ENCODE data around the gene CTRB2. TPM values are rescaled to one million over a fixed set of nuclear protein-coding genes. Genes with fewer than 3 reads are reported as not detected.
"Not testable (repeated sequence)": the region's sequence is repeated elsewhere in the genome, so short reads cannot be mapped to it uniquely, and the experiment has no call there.

CTRB2 gene
- total RNA-seq, 1 experiment from 2014 or later: not detected

DNA sequence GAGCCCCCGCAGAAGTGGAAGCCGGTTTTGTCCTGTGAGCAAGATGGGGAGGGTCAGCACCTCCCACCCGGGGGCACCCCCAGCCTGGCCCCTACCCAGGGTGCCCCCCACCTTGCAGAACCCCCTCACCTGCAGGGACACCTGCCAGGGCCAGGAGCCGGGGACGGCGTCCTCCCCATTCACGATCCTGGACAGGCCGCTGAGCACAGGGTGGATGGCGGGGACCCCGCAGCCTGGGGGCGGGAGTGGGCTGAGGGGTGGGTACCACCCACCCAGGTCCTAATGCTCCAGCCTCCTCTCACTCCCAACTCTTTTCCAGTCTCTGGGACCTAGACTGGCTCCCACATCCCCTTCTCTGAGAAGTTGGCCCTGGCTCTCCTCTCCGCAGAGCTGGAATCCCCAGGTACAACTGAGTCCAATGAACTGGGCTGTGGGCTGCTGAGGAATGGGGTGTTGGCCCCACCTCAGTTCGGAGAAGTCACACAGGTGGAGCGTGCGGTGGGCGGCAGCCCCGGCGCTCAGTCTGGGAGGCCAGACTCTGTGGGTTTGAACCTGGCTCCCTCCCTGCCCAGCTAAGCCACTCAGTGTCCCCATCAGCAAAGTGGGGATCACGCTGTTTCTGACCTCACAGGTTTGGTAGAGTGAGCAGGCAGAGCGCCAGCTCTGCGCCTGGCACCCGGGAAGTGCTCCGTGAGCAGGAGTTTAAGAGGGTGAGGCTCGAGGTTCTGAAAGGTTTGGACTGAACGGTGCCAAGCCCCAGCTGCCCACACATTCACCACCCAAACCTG lies 806 bp downstream of the CTRB2 start:
- H2AFZ ChIP-seq (ENCODE audit: low read length); H3K4me2 ChIP-seq (ENCODE audit: low read depth, low read length, poor library complexity, severe bottlenecking); H4K20me1 ChIP-seq (ENCODE audit: insufficient read depth, low read depth, low read length); H3K9ac ChIP-seq (ENCODE audit: low read length); H3K36me3 ChIP-seq (ENCODE audit: insufficient read depth, low read length); H3K27me3 ChIP-seq (ENCODE audit: low read length); H3K9me3 ChIP-seq (ENCODE audit: low read length); H3K27ac ChIP-seq (ENCODE audit: low read length); H3K4me3 ChIP-seq (ENCODE audit: low read length); DNase-seq; H3K9me2 ChIP-seq (replicated peaks; ENCODE audit: insufficient read depth, low read length); H3K79me2 ChIP-seq (ENCODE audit: low read length); H3K4me1 ChIP-seq (ENCODE audit: low read length): not testable (repeated sequence)

DNA sequence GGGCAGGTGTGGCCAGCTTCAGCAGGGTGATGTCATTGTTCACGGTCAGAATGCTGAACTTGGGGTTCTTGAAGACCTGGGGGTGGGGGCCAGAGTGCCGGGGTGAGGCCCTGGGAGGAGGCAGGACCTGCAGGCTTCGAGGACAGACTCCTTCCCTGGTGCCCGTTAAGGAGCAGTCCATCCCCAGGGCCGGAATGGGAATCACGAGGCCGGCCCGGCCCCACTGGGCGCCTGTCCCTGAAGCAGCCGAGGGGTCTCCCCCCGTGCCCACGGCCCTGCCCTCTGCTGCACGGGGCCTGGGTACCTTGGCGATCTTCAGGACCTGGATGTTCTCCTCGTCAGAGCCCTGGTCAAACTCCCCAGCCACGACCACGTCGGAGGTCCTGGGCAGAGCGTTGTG lies 1.5 kb downstream of the CTRB2 start:
- H4K20me1 ChIP-seq (ENCODE audit: insufficient read depth, low read depth, low read length); H3K9ac ChIP-seq (ENCODE audit: low read length); H3K79me2 ChIP-seq (ENCODE audit: low read length); H3K27me3 ChIP-seq (ENCODE audit: low read length); DNase-seq; H3K4me1 ChIP-seq (ENCODE audit: low read length); H3K27ac ChIP-seq (ENCODE audit: low read length); H3K4me3 ChIP-seq (ENCODE audit: low read length); H3K9me3 ChIP-seq (ENCODE audit: low read length); H3K9me2 ChIP-seq (replicated peaks; ENCODE audit: insufficient read depth, low read length); H3K4me2 ChIP-seq (ENCODE audit: low read depth, low read length, poor library complexity, severe bottlenecking); H3K36me3 ChIP-seq (ENCODE audit: insufficient read depth, low read length); H2AFZ ChIP-seq (ENCODE audit: low read length): not testable (repeated sequence)

DNA sequence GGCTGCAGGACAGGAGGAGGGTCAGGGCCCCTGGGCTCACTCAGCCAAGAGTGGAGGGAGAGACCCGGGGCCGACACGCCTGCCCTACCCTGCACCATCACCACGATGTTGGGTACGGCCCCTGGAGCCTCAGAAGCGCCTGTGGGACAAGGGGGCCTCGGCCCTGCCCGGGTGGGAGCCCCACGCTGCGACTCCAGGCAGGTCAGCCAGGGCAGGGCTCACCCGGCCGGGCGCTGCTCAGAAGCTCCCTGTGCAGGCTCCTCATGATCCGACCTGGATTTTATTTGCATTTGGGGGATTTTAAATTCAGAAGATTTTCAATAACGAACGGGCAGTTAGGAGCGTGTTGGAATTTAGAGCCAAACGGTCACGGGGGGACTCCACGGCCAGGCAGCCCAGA lies 2.1 kb downstream of the CTRB2 start:
- not testable (repeated sequence) for DNase-seq; H3K27ac ChIP-seq (ENCODE audit: low read length); H3K4me1 ChIP-seq (ENCODE audit: low read length); H2AFZ ChIP-seq (ENCODE audit: low read length); H3K4me2 ChIP-seq (ENCODE audit: low read depth, low read length, poor library complexity, severe bottlenecking); H3K4me3 ChIP-seq (ENCODE audit: low read length); H3K79me2 ChIP-seq (ENCODE audit: low read length); H3K27me3 ChIP-seq (ENCODE audit: low read length); H3K9ac ChIP-seq (ENCODE audit: low read length); H3K9me3 ChIP-seq (ENCODE audit: low read length); H4K20me1 ChIP-seq (ENCODE audit: insufficient read depth, low read depth, low read length); H3K9me2 ChIP-seq (replicated peaks; ENCODE audit: insufficient read depth, low read length); H3K36me3 ChIP-seq (ENCODE audit: insufficient read depth, low read length)

DNA sequence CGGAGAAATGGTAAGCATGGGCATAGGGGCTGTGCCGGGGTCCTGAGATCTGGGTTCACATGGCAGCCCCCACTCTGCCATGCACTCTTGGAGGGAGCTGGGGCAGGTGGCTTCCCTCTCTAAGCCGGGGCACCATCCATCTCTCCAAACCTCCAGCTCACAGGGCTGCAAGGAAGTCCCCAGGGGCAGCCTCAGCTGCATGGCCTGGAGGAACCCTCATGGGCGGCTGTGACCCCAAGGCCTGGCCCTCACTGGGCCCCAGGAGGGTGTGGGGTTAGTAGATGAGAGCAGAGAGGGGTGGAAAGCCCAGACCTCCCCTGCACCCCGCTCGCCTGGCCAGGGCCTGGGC lies 2.6 kb downstream of the CTRB2 start:
- Histone ChIP-seq H3K4me1 (ENCODE audit: low read length) (peaks cover 6% of the 10 kb centered on the region), H3K27me3 (ENCODE audit: low read length) (no peaks in the 10 kb centered on the region), H3K79me2 (ENCODE audit: low read length) (no peaks in the 10 kb centered on the region), H3K9me2 (replicated peaks; ENCODE audit: insufficient read depth, low read length) (no peaks in the 10 kb centered on the region), H3K36me3 (ENCODE audit: insufficient read depth, low read length) (no peaks in the 10 kb centered on the region), H3K4me3 (ENCODE audit: low read length) (no peak overlapping the region), H3K9me3 (ENCODE audit: low read length) (no peaks in the 10 kb centered on the region), H3K9ac (ENCODE audit: low read length) (no peak overlapping the region), H4K20me1 (ENCODE audit: insufficient read depth, low read depth, low read length) (no peaks in the 10 kb centered on the region), H3K27ac (ENCODE audit: low read length) (no peak overlapping the region), H2AFZ (ENCODE audit: low read length) (no peak overlapping the region), H3K4me2 (ENCODE audit: low read depth, low read length, poor library complexity, severe bottlenecking) (no peak overlapping the region)
- DNase-seq: no peak

DNA sequence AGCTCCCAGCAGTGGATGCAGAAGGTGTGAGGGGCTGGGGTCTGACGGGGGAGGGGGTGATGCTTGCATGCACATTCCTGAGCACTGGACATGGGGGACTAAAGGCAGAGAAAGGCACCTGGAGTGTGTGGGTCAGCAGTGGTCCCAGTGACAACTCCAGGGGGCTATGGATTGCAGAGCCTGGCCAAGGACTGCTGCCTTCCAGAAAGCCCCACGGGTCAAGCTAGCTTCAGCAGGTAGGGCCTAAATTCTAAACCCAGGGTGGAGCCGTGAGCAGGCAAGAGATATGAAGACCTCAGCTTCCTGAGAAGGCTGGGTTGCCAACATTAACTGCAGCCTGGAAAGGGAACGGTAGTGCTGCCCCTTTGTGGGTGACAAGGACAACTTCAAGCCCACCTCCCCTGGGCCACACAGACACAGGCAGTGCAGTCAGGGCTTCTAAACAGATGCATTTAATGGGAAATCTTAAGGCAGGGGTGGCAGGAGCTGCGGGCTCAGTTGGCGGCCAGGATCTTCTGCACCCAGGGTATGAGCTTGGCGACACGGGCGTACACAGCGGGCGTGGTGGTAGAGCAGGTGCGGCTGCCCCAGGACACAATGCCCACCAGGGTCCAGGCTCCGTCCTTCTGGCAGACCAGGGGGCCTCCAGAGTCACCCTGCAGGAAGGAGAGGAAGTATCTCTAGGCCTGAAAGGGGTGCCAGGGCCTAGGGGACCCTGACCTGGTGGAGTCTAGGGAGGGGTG lies 3.1 kb downstream of the CTRB2 start:
- Histone ChIP-seq H3K4me2 (ENCODE audit: low read depth, low read length, poor library complexity, severe bottlenecking) (no peak overlapping the region), H3K27ac (ENCODE audit: low read length) (no peak overlapping the region), H3K9me3 (ENCODE audit: low read length) (no peaks in the 10 kb centered on the region), H3K4me3 (ENCODE audit: low read length) (no peak overlapping the region), H3K9me2 (replicated peaks; ENCODE audit: insufficient read depth, low read length) (no peaks in the 10 kb centered on the region), H4K20me1 (ENCODE audit: insufficient read depth, low read depth, low read length) (no peaks in the 10 kb centered on the region), H3K9ac (ENCODE audit: low read length) (no peak overlapping the region), H3K27me3 (ENCODE audit: low read length) (no peaks in the 10 kb centered on the region), H3K36me3 (ENCODE audit: insufficient read depth, low read length) (no peaks in the 10 kb centered on the region), H3K4me1 (ENCODE audit: low read length) (peaks cover 6% of the 10 kb centered on the region), H2AFZ (ENCODE audit: low read length) (no peak overlapping the region), H3K79me2 (ENCODE audit: low read length) (no peaks in the 10 kb centered on the region)
- no peak for DNase-seq

DNA sequence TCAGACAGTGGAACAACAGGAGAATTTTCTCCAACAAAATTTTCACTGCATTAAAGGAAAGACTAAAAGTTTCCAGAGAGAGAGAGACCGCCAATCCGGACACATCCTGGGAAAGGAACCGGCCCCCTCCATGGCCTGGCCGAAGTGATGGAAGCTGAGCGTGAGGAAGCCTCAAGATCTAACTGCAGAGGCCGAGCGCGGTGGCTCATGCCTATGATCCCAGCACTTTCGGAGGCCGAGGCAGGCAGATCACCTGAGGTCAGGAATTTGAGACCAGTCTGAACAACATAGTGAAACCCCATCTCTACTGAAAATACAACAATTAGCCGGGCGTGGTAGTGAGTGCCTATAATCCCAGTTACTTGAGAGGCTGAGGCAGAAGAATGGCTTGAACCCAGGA lies 3.9 kb downstream of the CTRB2 start:
- no peak overlapping the region for H3K4me3 ChIP-seq (ENCODE audit: low read length)
- H2AFZ ChIP-seq (ENCODE audit: low read length): no peak overlapping the region
- DNase-seq: no peak
- H3K27me3 ChIP-seq (ENCODE audit: low read length): no peaks in the 10 kb centered on the region
- no peaks in the 10 kb centered on the region for H4K20me1 ChIP-seq (ENCODE audit: insufficient read depth, low read depth, low read length)
- H3K4me1 ChIP-seq (ENCODE audit: low read length): peaks cover 6% of the 10 kb centered on the region
- no peak overlapping the region for H3K27ac ChIP-seq (ENCODE audit: low read length)
- H3K9me2 ChIP-seq (replicated peaks; ENCODE audit: insufficient read depth, low read length): no peaks in the 10 kb centered on the region
- no peaks in the 10 kb centered on the region for H3K79me2 ChIP-seq (ENCODE audit: low read length)
- H3K4me2 ChIP-seq (ENCODE audit: low read depth, low read length, poor library complexity, severe bottlenecking): no peak overlapping the region
- H3K9ac ChIP-seq (ENCODE audit: low read length): no peak overlapping the region
- no peaks in the 10 kb centered on the region for H3K36me3 ChIP-seq (ENCODE audit: insufficient read depth, low read length)
- no peaks in the 10 kb centered on the region for H3K9me3 ChIP-seq (ENCODE audit: low read length)

DNA sequence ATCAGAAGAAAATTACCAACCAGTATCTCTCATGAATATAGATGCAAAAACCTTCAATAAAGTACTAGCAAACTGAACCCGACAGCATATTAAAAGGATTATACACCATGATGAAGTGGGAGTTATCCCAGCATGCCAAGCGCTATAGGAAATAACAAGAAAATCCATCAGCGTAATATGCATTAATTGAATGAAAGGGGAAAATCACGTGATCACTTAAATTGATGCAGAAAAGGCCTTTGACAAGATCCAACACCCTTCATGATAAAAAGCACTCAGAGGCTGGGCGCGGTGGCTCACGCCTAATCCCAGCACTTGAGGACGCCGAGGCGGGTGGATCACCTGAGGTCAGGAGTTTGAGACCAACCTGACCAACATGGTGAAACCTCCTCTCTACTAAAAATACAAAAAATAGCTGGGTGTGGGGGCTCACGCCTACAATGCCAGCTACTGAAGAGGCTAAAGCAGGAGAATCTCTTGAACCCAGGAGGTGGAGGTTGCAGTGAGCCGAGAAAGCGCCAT lies 4.8 kb downstream of the CTRB2 start:
- H4K20me1 ChIP-seq (ENCODE audit: insufficient read depth, low read depth, low read length): no peaks in the 10 kb centered on the region
- H3K4me3 ChIP-seq (ENCODE audit: low read length): no peak overlapping the region
- H3K9ac ChIP-seq (ENCODE audit: low read length): no peak overlapping the region
- H3K27me3 ChIP-seq (ENCODE audit: low read length): no peaks in the 10 kb centered on the region
- H3K4me1 ChIP-seq (ENCODE audit: low read length): peaks cover 7% of the 10 kb centered on the region
- no peaks in the 10 kb centered on the region for H3K9me3 ChIP-seq (ENCODE audit: low read length)
- no peaks in the 10 kb centered on the region for H3K36me3 ChIP-seq (ENCODE audit: insufficient read depth, low read length)
- no peaks in the 10 kb centered on the region for H3K79me2 ChIP-seq (ENCODE audit: low read length)
- H2AFZ ChIP-seq (ENCODE audit: low read length): no peak overlapping the region
- H3K4me2 ChIP-seq (ENCODE audit: low read depth, low read length, poor library complexity, severe bottlenecking): no peak overlapping the region
- H3K27ac ChIP-seq (ENCODE audit: low read length): no peak overlapping the region
- DNase-seq: no peak
- H3K9me2 ChIP-seq (replicated peaks; ENCODE audit: insufficient read depth, low read length): no peaks in the 10 kb centered on the region

DNA sequence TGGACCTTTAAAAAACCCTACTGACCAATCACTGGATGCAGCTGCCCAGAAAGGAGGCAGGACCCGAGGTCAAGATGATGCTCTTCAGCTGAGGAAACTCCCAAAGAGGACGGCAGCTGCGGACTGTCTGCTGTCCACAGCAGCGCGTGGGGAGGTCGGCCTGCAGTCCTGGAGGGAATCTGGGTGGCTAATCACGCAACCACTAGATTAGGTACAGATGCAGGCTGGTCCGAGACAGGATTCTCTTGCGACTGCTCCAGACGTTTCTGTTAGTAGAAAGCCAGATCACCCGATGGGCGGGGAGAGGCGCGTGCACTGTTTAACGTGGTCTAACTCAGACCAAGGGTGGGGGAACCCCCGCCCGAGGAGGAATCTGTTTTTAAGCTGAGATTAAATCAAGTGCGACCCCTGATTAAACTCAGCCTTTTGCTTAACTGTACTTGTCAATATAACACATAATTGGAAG lies 8.8 kb downstream of the CTRB2 start:
- no peaks in the 10 kb centered on the region for H3K36me3 ChIP-seq (ENCODE audit: insufficient read depth, low read length)
- no peaks in the 10 kb centered on the region for H3K27me3 ChIP-seq (ENCODE audit: low read length)
- no peaks in the 10 kb centered on the region for H3K79me2 ChIP-seq (ENCODE audit: low read length)
- H2AFZ ChIP-seq (ENCODE audit: low read length): no peak overlapping the region
- H3K4me3 ChIP-seq (ENCODE audit: low read length): no peak overlapping the region
- no peak overlapping the region for H3K4me2 ChIP-seq (ENCODE audit: low read depth, low read length, poor library complexity, severe bottlenecking)
- H3K9me3 ChIP-seq (ENCODE audit: low read length): no peaks in the 10 kb centered on the region
- no peak for DNase-seq
- peaks cover 11% of the 10 kb centered on the region for H3K4me1 ChIP-seq (ENCODE audit: low read length)
- H4K20me1 ChIP-seq (ENCODE audit: insufficient read depth, low read depth, low read length): no peaks in the 10 kb centered on the region
- no peak overlapping the region for H3K9ac ChIP-seq (ENCODE audit: low read length)
- H3K9me2 ChIP-seq (replicated peaks; ENCODE audit: insufficient read depth, low read length): no peaks in the 10 kb centered on the region
- H3K27ac ChIP-seq (ENCODE audit: low read length): no peak overlapping the region
